GM23248 (cell line): ENCODE data around the gene WNK2.

Experiments used
- EZH2 ChIP-seq: fragments of 200-600 bp; sonication (generic); IDR thresholded peaks from 2 replicates; pipeline ENCODE4 v1.6.1; 2018; ENCODE audit warnings: antibody characterized with exemption, mild to moderate bottlenecking; ENCODE audit not compliant: insufficient read depth, poor library complexity, severe bottlenecking
- EZH2phosphoT487 ChIP-seq: fragments of 200-600 bp; sonication (generic); IDR thresholded peaks from 2 replicates; pipeline ENCODE4 v1.6.1; 2018; ENCODE audit warnings: antibody characterized with exemption, moderate library complexity, mild to moderate bottlenecking, low read depth; ENCODE audit not compliant: insufficient read depth

GRCh38 chr9:93155716-93156474 is 28.0 kb upstream of the WNK2 start:
- TF ChIP-seq EZH2phosphoT487 (no peak), EZH2 (no peak)
